GM21786 (cell line): Measurements from ENCODE around the gene CSAG3.

Source experiments
- ATAC-seq: cut with Tn5 transposase; IDR thresholded peaks from one replicate; pipeline ENCODE4 v1.9.1; 2021; ENCODE audit not compliant: unreplicated experiment

CSAG3 gene

DNA sequence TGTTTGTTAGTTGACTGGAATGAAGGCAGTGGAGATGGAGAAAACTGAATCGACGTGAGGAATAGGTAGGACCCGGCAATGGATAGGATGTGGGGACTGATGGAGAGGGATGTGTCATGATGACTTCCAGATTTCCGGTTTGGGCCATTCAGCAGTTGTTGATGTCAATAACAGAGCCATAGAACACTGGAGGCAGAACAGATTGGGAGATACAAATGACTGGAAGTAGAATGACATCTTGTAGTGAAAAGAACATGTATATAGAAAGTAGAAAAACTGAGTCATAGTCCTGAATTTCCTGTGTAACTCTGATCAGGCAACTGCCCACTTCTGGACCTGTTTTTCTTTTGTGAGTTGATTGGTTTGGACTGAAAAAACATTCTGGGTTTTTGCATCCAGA is 47.0 kb downstream of the CSAG3 start:
- no peak for ATAC-seq
